ENCODE data around the gene PPM1L. TPM values are rescaled to one million over a fixed set of nuclear protein-coding genes. Genes with fewer than 3 reads are reported as not detected.
"Not testable (repeated sequence)": the region's sequence is repeated elsewhere in the genome, so short reads cannot be mapped to it uniquely, and the experiment has no call there.

The PPM1L gene
- total RNA-seq, 1 donor from 2014 or later: 1.0 TPM

- DNase-seq: no peak
Observed at GRCh38 chr3:160992712-160993111, 236.7 kb downstream of the PPM1L start.

- no peak for DNase-seq
Observed at GRCh38 chr3:160996811-160997210, 240.8 kb downstream of the PPM1L start.

GRCh38 chr3:160998581-160998980, 242.6 kb downstream of the PPM1L start:
- DNase-seq: no peak

GRCh38 chr3:160999274-160999673, 243.2 kb downstream of the PPM1L start:
- no peak for DNase-seq

- no peak for DNase-seq
Observed at GRCh38 chr3:161008086-161008485, 252.1 kb downstream of the PPM1L start.

GRCh38 chr3:161010151-161010550, 254.1 kb downstream of the PPM1L start:
- DNase-seq: not testable (repeated sequence)

- DNase-seq: no peak
Observed at GRCh38 chr3:161014843-161015749, 259.1 kb downstream of the PPM1L start.

- no peak for DNase-seq
Observed at GRCh38 chr3:161016417-161017313, 260.6 kb downstream of the PPM1L start.

GRCh38 chr3:161017971-161018370, 261.9 kb downstream of the PPM1L start:
- DNase-seq: no peak

GRCh38 chr3:161020256-161020655, 264.2 kb downstream of the PPM1L start:
- DNase-seq: no peak

- DNase-seq: no peak
Observed at GRCh38 chr3:161025911-161026310, 269.9 kb downstream of the PPM1L start.

- DNase-seq: no peak
Observed at GRCh38 chr3:161026612-161027510, 270.8 kb downstream of the PPM1L start.

GRCh38 chr3:161028555-161029153, 272.6 kb downstream of the PPM1L start:
- DNase-seq: no peak

GRCh38 chr3:161031134-161031533, 275.1 kb downstream of the PPM1L start:
- DNase-seq: no peak

GRCh38 chr3:161034913-161035550, 279.0 kb downstream of the PPM1L start:
- peak; percentile 84 for DNase-seq

- DNase-seq: peak; percentile 75
Observed at GRCh38 chr3:161035711-161036110, 279.7 kb downstream of the PPM1L start.

- peak; percentile 40 for DNase-seq
Observed at GRCh38 chr3:161038725-161039124, 282.7 kb downstream of the PPM1L start.

- DNase-seq: no peak
Observed at GRCh38 chr3:161042023-161042501, 286.0 kb downstream of the PPM1L start.

GRCh38 chr3:161043336-161044035, 287.5 kb downstream of the PPM1L start:
- no peak for DNase-seq

GRCh38 chr3:161049683-161050248, 293.7 kb downstream of the PPM1L start:
- no peak for DNase-seq
